Measurements from ENCODE around the gene SLC6A19.
"Not testable (repeated sequence)": the region's sequence is repeated elsewhere in the genome, so short reads cannot be mapped to it uniquely, and the experiment has no call there.

SLC6A19 gene

DNA sequence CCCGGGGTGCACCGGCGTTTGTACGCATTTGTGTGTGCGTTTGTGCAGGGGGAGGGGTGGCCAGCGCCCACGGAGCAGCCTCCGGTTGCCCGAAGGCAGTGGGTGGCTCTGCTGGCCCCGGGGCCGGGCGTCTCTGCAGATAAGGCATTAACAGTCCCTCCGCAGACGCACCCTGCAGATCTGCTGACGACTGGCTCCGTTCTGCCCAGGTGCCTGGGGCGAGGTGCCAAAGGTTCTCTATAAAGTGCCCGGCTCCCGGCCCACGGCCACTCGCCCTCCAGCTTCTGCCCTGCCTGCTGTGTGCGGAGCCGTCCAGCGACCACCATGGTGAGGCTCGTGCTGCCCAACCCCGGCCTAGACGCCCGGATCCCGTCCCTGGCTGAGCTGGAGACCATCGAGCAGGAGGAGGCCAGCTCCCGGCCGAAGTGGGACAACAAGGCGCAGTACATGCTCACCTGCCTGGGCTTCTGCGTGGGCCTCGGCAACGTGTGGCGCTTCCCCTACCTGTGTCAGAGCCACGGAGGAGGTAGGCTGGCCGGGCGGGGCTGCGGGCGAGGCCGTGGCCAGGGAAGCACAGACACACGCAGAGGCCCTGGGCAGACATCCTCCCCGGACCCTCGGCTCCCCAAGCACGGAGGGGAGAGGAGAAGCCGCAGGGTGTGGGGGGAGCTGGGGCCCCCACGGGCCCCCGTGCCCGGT, at the start of gene SLC6A19:
TSS of gene SLC6A19 (plus strand) at position 269 of the 699 bp plus-strand sequence. CDS start at position 325, 56 bp downstream.
- no peak for DNase-seq

GRCh38 chr5:1152156-1152555, 49.2 kb upstream of the SLC6A19 start:
- no peak for DNase-seq

DNA sequence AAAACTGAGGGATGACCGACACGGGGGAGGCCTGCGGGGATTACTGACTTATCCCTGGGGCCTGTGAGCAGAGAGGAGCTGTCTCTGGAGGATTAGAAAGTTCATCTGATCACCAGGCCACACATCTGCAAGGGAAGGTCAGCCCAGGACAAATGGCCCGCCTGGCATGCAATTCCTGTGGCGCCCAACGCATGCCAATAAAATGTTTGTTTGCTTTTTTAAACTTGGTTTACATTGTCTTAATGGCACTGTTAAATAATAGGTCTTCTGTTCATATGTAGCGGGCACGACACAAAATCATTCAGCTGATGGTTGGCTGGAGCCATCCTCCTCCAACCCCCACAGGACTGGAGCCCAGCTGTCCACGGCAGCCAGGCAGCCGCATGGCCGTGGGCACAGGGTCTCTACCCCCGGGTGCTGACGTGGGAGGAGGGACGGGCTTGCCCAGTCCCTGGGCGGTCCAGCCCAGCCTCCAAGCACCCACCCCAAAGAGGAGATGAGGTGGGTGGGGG, 48.6 kb upstream of the SLC6A19 start:
- DNase-seq: no peak

DNA sequence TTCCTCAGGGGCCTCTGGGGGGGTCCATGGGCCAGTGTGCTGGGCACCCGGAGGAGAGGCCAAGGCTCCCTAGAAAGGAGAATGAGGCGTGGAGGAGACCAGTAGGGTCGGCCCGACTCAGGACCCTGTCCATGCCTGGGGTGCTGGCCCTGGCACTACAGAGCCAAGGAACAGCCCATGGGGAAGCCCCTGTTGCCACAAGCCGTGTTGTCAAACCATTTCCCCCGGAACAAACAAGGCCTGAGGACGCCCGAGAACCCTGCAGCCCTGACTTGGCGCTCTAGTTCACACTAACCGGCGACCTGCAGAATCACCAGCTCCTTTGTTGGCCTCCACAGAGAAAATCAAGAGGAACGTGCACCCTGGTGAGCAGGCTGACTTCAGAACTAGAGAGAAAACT, 48.0 kb upstream of the SLC6A19 start:
- DNase-seq: no peak

- no peak for DNase-seq
Measured at GRCh38 chr5:1155191-1156032, 46.0 kb upstream of the SLC6A19 start.

- DNase-seq: no peak
Measured at GRCh38 chr5:1156033-1156753, 45.2 kb upstream of the SLC6A19 start.

DNA sequence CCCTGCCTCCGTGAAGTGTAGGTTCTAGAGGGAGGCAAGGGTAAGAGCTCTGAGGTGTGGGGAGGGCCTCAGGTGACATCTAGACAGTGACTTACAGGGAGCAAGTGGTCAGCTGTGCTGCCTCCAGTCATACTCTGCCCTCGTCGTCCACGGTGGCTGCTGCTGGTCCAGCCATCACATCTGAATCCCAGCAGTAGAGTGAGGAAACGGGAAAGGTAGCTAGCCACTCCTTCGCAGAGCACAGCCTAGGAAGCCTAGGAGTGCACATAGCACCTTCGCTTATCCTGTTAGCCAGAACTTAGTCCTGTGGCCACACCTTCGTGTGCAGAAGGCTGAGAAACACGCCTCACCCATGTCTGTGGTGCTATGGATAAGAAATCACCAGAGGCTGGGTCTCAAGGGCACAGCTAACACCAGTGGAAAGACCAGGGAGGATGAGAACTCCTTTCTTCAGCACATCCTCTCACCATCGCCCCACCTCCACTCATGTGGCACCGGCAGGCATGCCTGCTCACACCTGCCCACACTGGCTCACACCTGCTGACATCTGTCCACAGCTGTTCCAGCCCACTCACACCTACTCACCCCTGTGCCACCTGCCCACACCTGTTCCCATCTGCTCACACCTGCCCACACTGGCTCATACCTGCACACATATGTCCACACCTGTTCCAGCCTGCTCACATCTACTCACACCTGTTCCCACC, 44.5 kb upstream of the SLC6A19 start:
- DNase-seq: no peak

DNA sequence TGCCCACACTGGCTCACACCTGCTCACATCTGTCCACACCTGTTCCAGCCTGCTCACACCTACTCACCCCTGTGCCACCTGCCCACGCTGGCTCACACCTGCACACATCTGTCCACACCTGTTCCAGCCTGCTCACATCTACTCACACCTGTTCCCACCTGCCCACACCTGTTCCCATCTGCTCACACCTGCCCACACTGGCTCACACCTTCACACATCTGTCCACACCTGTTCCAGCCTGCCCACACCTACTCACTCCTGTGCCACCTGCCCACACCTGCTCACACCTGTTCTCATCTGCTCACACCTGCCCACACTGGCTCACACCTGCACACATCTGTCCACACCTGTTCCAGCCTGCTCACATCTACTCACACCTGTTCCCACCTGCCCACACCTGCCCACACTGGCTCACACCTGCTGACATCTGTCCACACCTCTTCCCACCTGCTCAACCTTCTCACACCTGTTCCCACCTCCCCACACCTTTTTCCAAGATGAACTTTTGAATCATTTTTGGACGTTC, 43.9 kb upstream of the SLC6A19 start:
- not testable (repeated sequence) for DNase-seq

- DNase-seq: no peak
Measured at GRCh38 chr5:1158647-1159340, 42.6 kb upstream of the SLC6A19 start.

DNA sequence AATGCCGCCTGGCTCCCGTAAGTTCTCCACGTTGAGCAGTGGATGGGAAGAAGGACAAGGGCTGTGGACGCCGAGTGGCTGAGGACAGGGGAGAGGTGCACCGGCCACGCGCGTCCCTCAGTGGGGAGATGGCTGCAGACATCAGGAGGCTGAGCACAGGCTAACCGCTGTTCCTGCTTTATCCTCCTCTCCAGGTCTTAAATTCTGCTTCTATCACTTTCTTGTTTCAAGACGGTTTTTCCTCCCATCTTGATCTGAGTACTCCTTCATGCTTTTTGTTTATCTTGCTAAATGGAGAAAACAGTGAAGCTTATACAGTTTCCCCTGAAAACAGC, 42.1 kb upstream of the SLC6A19 start:
- no peak for DNase-seq

- DNase-seq: no peak
Measured at GRCh38 chr5:1159774-1160406, 41.5 kb upstream of the SLC6A19 start.

DNA sequence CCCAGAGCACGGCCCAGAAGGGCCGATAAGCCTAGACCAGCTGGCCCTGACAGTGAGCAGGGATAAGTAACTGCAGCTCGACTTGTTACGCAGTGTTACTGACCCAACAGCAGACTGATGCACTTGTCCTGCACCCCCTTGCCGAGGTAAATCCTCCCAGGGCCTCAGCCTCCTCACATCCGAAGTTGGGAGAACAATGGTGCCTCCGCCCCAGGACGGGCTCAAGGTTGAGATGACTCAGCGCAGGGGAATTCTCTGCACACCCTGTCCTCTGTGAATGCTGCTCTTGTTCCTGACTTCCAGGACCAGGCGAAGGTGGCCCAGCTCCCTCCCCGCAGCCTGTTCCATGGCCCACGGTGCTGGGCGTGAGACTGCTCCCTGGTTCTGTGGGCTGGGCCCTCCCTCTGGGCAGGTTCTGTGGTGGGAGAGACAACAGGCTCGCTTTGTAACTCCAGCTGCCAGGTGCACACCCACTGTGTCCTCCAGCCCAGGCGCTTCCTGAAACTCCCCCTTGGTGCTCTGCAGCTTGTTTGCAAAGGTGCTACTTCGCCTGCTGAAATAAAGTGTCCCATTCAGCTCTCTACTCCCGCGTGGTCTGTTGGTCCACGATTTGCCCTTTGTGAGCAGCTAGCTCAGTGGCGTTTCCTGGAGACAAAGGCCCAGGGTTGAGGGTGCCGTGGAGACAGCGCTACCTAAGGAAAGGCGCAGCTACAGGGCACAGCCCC, 40.1 kb upstream of the SLC6A19 start:
- DNase-seq: no peak

GRCh38 chr5:1161833-1162229, 39.6 kb upstream of the SLC6A19 start:
- no peak for DNase-seq

GRCh38 chr5:1162276-1162675, 39.1 kb upstream of the SLC6A19 start:
- DNase-seq: no peak

- DNase-seq: no peak
Measured at GRCh38 chr5:1162751-1163150, 38.6 kb upstream of the SLC6A19 start.

DNA sequence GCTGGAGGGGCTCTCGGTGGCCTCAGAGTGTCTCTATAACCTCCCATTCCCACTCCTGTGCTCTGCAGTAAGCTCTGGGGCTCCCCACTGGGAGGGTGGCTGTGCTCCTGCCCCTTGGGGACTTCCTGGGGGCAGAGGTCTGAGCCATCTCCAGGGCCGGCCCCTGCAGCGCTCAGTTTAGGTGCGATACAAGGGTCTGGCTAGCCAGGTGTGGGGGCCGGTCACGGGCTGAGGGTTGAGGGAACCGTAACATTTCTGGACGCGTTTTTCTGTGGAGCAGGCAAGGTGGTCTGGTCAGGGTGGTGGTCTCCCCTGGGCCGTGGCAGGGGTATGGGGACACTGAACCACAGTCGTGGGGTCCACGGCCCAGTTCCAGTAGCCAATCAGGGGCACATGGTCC, 38.0 kb upstream of the SLC6A19 start:
- DNase-seq: no peak

DNA sequence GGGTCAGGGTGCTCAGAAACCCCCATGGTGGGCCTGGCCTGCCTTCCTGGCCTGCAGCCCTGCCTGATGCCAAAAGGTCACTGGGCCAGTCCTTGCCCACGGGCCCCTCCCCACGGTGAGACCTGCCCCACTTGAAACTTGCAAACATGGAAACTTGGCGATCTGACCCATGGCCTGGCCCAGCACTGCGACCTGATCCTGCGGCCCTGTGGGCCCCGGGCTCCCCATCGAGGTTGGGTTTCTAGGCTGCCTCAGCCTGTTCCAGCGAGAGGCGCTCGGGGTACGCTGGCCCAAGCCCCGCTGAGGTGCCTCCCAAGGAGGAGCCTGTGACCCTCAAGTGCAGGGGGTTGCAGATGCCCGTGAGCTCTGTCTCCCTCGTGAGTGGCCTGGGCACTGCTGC, 37.5 kb upstream of the SLC6A19 start:
- DNase-seq: no peak

DNA sequence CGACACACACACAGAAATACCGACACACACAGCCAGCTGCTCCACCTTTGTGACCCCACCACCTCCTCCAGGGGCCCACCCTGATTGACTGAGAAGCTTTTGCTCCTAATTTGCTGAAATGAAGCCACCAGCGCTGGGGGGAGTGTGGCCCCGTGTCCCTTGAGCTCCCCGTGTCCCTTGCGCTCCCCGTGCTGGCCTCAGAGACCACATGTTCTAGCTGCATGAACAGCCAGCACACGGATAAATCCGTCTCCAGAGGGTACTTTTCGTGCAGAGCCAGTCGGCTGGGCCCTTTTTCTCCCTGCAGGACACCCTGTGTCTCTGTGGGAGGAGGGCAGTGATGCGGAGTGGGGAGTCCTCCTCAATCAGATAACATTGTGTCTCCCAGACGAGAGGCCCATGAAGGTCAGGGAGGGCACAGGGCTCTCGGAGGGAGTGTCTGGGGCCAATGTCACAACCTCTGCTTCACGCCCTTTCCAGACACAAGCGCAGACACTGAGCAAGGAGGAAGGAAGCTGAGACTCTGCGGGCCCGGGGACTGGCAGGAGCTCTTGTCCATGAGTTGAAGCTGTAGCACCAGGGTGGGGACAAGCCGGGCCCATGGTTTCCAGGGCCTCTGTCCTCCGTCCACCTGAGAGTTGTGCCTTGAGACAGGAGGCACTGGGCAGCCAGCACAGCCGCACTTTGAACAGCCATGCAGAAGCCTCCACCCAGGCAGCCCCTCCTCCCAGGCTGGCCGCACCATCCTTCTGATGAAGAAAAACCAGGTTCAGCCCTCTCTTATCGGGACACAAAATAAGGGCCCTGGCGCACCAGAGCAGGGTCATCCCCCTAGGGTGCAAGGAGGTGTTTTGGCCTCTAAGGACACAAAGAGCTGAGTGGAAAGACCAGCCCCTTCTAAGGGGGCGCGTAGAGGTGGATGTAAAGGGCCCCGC, 36.4 kb upstream of the SLC6A19 start:
- DNase-seq: no peak

DNA sequence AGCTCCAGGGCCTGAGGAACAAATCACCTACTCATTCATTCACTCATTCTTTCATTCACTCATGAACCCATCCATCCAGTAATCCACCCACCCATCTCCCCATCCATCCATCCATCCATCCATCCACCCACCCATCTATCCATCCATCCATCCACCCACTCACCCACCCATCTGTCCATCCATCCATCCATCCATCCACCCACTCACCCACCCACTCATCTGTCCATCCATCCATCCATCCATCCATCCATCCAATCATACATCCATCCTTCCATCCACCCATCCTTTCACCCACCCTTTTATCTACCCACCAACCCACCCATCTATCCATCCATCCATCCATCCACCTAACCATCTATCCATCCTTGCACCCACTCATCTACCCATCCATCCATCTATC, 35.5 kb upstream of the SLC6A19 start:
- no peak for DNase-seq

DNA sequence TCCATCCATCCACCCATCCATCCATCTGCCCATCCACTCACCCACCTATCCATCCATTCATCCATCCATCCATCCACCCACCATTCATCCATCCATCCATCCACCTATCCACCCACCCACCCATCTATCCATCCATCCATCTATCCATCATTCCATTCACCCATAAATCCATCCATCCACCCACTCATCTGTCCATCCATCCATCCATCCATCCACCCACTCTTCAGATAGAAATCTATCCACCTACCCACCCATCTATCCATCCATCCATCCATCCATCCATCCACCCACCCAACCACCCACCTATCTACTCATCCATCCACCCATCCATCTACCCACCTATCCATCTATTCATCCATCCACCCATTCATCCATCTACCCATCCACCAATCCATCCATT, 35.0 kb upstream of the SLC6A19 start:
- no peak for DNase-seq

Data from activated naive CD4-positive, alpha-beta T cell treated with Interleukin-2 at 50 U/mL for 16 hours (primary cell).